ENCODE data around the gene HBD. TPM values are rescaled to one million over a fixed set of nuclear protein-coding genes. Genes with fewer than 3 reads are reported as not detected.

Gene HBD
- polyA plus RNA-seq (2012; ENCODE audit: low read depth, missing spikeins) = not detected

DNA sequence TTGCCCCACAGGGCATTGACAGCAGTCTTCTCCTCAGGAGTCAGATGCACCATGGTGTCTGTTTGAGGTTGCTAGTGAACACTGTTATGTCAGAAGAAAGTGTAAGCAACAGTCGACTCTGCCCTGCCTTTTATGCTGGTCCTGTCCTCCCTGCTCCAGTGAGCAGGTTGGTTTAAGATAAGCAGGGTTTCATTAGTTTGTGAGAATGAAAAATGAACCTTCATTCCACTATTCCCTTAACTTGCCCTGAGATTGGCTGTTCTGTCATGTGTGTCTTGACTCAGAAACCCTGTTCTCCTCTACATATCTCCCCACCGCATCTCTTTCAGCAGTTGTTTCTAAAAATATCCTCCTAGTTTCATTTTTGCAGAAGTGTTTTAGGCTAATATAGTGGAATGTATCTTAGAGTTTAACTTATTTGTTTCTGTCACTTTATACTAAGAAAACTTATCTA, at the start of gene HBD:
TSS of gene HBD (minus strand) at position 103 of the 454 bp plus-strand sequence. CDS start at position 53, 50 bp downstream.
- DNase-seq (ENCODE audit: insufficient read length, low spot score) (no peak), FAIRE-seq (peak; percentile 76)
- no peak for TF ChIP-seq POLR2AphosphoS5 (IDR thresholded peaks at IDR 0.05; ENCODE audit: low read depth, low read length)
- TF ChIP-seq TAF1 (IDR thresholded peaks at IDR 0.05; ENCODE audit: low read depth, low read length) = no peak
- TF ChIP-seq POLR2A (IDR thresholded peaks at IDR 0.05; ENCODE audit: low read depth, low read length) = no peak
- no peak for TF ChIP-seq SPI1 (IDR thresholded peaks at IDR 0.05; ENCODE audit: low read depth, low read length)
- TF ChIP-seq PAX5 (IDR thresholded peaks at IDR 0.05; ENCODE audit: insufficient read depth, low read length, severe bottlenecking) = no peak

DNA sequence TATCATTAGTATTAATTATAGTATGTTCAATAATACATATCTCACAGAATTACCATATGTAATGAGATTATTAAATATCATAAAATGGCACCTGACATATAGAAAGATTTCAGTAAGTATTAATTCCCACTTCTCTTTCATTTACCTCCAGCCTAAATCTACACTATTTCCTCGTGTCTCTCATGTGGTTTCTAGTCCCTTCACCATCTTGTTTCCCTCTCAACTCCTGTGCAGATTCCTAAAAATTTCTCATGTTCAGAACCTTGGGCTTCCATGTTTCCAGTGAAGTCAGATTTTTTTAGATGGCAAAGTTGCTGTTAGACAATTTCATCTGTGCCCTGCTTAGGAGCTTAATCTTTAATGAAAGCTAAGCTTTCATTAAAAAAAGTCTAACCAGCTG, 49.6 kb upstream of the HBD start:
- DNase-seq (ENCODE audit: insufficient read length, low spot score) = no peak
- FAIRE-seq = no peak
- no peak for TF ChIP-seq POLR2A (IDR thresholded peaks at IDR 0.05; ENCODE audit: low read depth, low read length)

DNA sequence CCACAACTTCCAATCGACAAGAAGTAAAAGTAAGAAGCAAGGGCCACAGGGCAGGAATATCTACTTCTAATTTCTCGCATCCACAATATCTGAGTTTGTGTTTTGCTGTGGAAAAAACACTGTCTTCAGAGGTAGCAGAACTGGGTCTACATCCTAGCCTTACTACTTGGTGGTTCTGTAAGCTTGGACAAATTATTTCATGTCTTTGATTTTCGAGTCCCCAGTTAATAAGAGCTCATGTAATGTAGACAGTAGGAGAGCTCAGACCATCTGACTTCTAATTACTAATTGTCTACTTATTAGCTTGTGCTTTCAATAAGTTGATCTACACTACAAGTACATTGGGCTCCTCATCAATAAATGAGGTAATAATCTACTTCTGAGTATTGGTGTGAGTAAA, 48.8 kb upstream of the HBD start:
- no peak for DNase-seq (ENCODE audit: insufficient read length, low spot score)
- TF ChIP-seq TAF1 (IDR thresholded peaks at IDR 0.05; ENCODE audit: low read depth, low read length) = no peak
- no peak for TF ChIP-seq PAX5 (IDR thresholded peaks at IDR 0.05; ENCODE audit: insufficient read depth, low read length, severe bottlenecking)
- TF ChIP-seq SPI1 (IDR thresholded peaks at IDR 0.05; ENCODE audit: low read depth, low read length) = no peak
- TF ChIP-seq POU2F2 (IDR thresholded peaks at IDR 0.05; ENCODE audit: low read depth, low read length) = no peak
- no peak for TF ChIP-seq POLR2A (IDR thresholded peaks at IDR 0.05; ENCODE audit: low read depth, low read length)
- no peak for TF ChIP-seq POLR2AphosphoS5 (IDR thresholded peaks at IDR 0.05; ENCODE audit: low read depth, low read length)

DNA sequence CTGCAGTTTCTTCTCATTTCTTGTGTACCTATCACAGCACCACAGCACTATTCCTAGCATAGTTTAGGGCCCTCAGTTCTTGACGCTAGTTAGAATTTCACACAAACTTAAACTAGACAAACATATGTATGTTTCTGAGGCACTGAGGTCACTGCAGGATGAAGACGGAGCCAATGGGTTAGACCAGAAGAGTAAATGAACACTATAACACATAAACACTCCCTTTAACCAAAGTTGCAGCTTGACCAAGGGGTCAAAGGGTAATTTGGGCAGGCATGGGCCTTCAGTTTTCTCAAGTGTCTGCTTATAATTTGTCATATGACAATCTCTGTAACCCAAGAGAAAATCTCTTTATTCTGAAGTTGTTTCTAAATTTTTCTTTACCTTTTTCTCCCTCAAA, 48.3 kb upstream of the HBD start:
- FAIRE-seq = no peak
- no peak for DNase-seq (ENCODE audit: insufficient read length, low spot score)
- no peak for TF ChIP-seq POLR2A (IDR thresholded peaks at IDR 0.05; ENCODE audit: low read depth, low read length)
- no peak for TF ChIP-seq TAF1 (IDR thresholded peaks at IDR 0.05; ENCODE audit: low read depth, low read length)
- TF ChIP-seq SPI1 (IDR thresholded peaks at IDR 0.05; ENCODE audit: low read depth, low read length) = no peak
- no peak for TF ChIP-seq POU2F2 (IDR thresholded peaks at IDR 0.05; ENCODE audit: low read depth, low read length)
- TF ChIP-seq PAX5 (IDR thresholded peaks at IDR 0.05; ENCODE audit: insufficient read depth, low read length, severe bottlenecking) = no peak
- no peak for TF ChIP-seq POLR2AphosphoS5 (IDR thresholded peaks at IDR 0.05; ENCODE audit: low read depth, low read length)

More for the DNA sequence above, 48.8 kb upstream of the HBD start:
- no peak for FAIRE-seq

DNA sequence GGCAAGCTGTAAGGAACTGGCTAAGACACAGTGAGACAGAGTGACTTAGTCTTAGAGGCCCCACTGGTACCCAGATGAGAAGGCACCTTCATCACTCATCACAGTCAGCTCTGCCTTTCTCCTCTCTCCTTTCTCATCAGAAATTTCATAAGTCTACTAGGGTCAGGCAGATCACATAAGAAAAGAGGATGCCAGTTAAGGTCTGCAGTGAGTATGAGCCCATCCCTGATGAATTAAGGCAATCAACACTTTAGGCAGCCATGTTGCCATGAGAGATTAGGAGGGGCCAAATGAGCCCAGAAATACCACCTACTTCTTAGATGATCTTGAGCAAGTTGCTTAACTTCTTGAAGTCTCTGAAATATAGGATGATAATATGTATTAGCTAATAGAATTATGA, 47.3 kb upstream of the HBD start:
- no peak for FAIRE-seq
- no peak for DNase-seq (ENCODE audit: insufficient read length, low spot score)
- TF ChIP-seq POU2F2 (IDR thresholded peaks at IDR 0.05; ENCODE audit: low read depth, low read length) (no peak), PAX5 (IDR thresholded peaks at IDR 0.05; ENCODE audit: insufficient read depth, low read length, severe bottlenecking) (no peak), POLR2A (IDR thresholded peaks at IDR 0.05; ENCODE audit: low read depth, low read length) (no peak)

DNA sequence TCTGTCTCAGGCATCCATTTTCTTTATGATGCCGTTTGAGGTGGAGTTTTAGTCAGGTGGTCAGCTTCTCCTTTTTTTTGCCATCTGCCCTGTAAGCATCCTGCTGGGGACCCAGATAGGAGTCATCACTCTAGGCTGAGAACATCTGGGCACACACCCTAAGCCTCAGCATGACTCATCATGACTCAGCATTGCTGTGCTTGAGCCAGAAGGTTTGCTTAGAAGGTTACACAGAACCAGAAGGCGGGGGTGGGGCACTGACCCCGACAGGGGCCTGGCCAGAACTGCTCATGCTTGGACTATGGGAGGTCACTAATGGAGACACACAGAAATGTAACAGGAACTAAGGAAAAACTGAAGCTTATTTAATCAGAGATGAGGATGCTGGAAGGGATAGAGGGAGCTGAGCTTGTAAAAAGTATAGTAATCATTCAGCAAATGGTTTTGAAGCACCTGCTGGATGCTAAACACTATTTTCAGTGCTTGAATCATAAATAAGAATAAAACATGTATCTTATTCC, 46.4 kb upstream of the HBD start:
- FAIRE-seq = peak; percentile 80
- TF ChIP-seq POLR2AphosphoS5 (IDR thresholded peaks at IDR 0.05; ENCODE audit: low read depth, low read length) (no peak), POLR2A (IDR thresholded peaks at IDR 0.05; ENCODE audit: low read depth, low read length) (no peak), PAX5 (IDR thresholded peaks at IDR 0.05; ENCODE audit: insufficient read depth, low read length, severe bottlenecking) (no peak), SPI1 (IDR thresholded peaks at IDR 0.05; ENCODE audit: low read depth, low read length) (no peak), TAF1 (IDR thresholded peaks at IDR 0.05; ENCODE audit: low read depth, low read length) (no peak)
- peak; percentile 16 for DNase-seq (ENCODE audit: insufficient read length, low spot score)

DNA sequence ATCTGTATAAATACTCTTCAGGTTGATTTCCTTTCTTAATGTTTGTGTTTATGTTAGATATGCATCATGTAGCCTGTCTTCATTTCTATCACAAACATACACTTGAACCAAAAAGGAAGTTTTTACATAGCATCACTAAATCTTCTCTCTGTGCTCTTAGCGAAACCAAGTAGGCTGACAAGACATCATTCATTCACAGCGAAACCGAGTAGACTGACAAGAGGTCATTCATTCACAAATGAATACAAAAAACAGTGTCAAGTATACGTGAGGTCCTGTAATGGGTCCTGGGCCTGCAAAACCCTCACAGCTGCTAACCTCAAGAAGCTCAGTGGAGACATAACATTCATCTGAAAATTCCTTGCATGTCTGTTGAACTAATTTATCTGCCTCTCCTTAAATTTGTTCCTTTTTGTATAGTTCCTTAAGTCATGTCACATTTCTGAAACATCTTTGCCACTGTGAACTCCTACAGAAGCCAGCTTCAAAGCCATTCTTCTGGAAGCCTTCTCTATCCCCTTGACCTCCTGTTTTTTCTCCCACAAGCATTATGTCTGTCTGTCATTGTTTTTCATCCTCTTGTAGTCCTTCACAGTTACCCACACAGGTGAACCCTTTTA, 45.3 kb upstream of the HBD start:
- FAIRE-seq = no peak
- TF ChIP-seq POU2F2 (IDR thresholded peaks at IDR 0.05; ENCODE audit: low read depth, low read length) (no peak), TAF1 (IDR thresholded peaks at IDR 0.05; ENCODE audit: low read depth, low read length) (no peak), POLR2AphosphoS5 (IDR thresholded peaks at IDR 0.05; ENCODE audit: low read depth, low read length) (no peak), POLR2A (IDR thresholded peaks at IDR 0.05; ENCODE audit: low read depth, low read length) (no peak), PAX5 (IDR thresholded peaks at IDR 0.05; ENCODE audit: insufficient read depth, low read length, severe bottlenecking) (no peak), SPI1 (IDR thresholded peaks at IDR 0.05; ENCODE audit: low read depth, low read length) (no peak)
- no peak for DNase-seq (ENCODE audit: insufficient read length, low spot score)

DNA sequence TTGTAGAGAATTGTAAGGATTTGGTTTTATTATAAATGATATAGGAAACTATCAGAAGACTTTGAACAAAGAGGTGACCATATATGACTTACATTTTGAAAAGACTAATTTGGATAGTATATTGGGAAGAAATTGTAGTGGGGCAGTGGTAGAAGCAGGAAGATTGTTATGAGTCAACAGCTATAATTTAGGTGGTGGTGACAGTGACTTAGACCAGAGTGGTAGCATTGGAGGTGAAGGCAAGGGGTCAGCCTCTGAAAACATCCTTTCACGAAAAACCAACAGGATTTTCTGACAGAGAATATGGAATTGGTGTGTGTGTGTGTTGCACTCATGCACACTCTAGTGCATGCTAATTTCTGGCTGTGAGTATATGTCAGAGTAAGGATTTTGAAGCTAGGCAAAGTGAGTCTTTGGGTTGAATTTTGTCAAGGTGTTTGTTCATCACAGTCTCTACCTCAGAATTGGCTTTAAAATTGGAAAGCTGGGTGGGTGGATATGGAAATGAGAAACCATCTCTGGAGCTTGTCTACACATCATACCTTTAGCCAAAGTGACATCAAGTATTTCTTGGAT, 43.6 kb upstream of the HBD start:
- DNase-seq (ENCODE audit: insufficient read length, low spot score) (no peak), FAIRE-seq (peak; percentile 28)

DNA sequence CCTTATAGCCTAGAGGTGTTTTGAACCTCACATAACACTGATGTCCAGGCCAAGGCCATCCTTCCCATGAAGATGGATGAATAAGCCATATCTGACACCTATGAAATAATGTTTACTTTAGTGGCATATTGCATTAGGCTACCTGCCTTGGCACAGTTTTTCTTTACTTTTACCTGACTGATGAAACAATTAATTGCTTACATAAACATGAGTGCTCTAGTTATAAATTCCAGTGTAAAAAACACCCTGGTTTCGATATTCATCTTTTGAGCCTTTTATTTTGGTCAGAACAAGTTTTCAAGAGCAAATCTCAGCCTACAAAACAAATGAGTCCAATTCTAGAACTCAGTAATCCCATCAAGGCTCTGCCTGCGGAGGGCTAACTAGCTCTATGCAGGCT, 42.4 kb upstream of the HBD start:
- no peak for DNase-seq (ENCODE audit: insufficient read length, low spot score)

More for the DNA sequence above, 43.6 kb upstream of the HBD start:
- no peak for TF ChIP-seq POLR2A (IDR thresholded peaks at IDR 0.05; ENCODE audit: low read depth, low read length)
- TF ChIP-seq PAX5 (IDR thresholded peaks at IDR 0.05; ENCODE audit: insufficient read depth, low read length, severe bottlenecking) = no peak
- no peak for TF ChIP-seq POU2F2 (IDR thresholded peaks at IDR 0.05; ENCODE audit: low read depth, low read length)
- no peak for TF ChIP-seq SPI1 (IDR thresholded peaks at IDR 0.05; ENCODE audit: low read depth, low read length)
- no peak for TF ChIP-seq POLR2AphosphoS5 (IDR thresholded peaks at IDR 0.05; ENCODE audit: low read depth, low read length)
- TF ChIP-seq TAF1 (IDR thresholded peaks at IDR 0.05; ENCODE audit: low read depth, low read length) = no peak

More for the DNA sequence above, 42.4 kb upstream of the HBD start:
- TF ChIP-seq POLR2A (IDR thresholded peaks at IDR 0.05; ENCODE audit: low read depth, low read length) (no peak), SPI1 (IDR thresholded peaks at IDR 0.05; ENCODE audit: low read depth, low read length) (no peak), PAX5 (IDR thresholded peaks at IDR 0.05; ENCODE audit: insufficient read depth, low read length, severe bottlenecking) (no peak), TAF1 (IDR thresholded peaks at IDR 0.05; ENCODE audit: low read depth, low read length) (no peak), POU2F2 (IDR thresholded peaks at IDR 0.05; ENCODE audit: low read depth, low read length) (no peak), POLR2AphosphoS5 (IDR thresholded peaks at IDR 0.05; ENCODE audit: low read depth, low read length) (no peak)
- no peak for FAIRE-seq

Data from GM12891 (cell line).